GM12865 (cell line): Measurements from ENCODE around the gene UBA7.
A peak's percentile ranks its signal among the peaks of the same experiment; 100 is the strongest.

Experiments used
- DNase-seq: peaks from one replicate; pipeline ENCODE4 v3.0.0; 2010; ENCODE audit warnings: low read depth
- H3K4me3 ChIP-seq: 2 replicates; pipeline ENCODE4 v1.5.1; 2011; ENCODE audit warnings: mild to moderate bottlenecking, low read depth, low read length, control low read depth
- TF ChIP-seq, protein P1 (sequence below): IDR thresholded peaks from 2 replicates; pipeline ENCODE4 v1.5.1; 2011; ENCODE audit warnings: low read length, control low read depth, low read depth, inconsistent platforms; ENCODE audit not compliant: insufficient read depth; ENCODE audit errors: missing control alignments

UBA7 gene

DNA sequence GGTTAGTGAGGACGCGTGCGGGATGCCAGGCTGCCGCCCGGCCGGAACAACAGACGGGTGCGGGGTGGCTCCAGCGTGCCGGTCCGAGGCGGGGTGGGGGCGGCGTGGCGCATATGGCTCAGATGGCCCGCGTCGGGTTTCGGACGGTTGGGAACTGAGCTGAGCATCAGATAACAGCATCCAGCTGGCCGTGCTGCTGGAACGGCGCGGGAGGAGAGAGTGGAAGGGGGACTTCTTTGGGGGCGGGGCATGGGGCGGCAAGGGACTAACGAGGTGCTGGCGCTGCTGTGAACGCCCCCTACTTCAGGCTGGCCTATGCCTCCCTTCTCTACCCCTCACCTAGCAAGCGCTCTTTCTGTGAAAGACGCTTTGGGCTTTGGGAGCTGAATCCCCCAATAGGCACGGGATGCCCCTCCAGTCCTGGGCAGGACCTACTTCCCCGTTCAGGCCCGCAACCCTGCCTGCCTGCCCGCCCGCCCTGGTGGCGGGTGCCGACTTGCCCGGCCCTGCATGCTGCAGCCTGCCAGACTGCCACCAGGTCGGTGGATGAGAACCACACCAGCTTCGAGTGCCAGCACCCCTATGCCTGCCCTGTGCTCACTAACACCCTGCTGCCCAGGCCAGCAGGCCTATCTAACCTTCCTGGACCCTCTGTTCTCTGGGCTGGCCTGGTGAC is 10.2 kb downstream of the UBA7 start:
- H3K4me3 ChIP-seq, result peak overlapping the region; percentile 89
- DNase-seq, result peak; percentile 51
- TF ChIP-seq, protein P1, sequence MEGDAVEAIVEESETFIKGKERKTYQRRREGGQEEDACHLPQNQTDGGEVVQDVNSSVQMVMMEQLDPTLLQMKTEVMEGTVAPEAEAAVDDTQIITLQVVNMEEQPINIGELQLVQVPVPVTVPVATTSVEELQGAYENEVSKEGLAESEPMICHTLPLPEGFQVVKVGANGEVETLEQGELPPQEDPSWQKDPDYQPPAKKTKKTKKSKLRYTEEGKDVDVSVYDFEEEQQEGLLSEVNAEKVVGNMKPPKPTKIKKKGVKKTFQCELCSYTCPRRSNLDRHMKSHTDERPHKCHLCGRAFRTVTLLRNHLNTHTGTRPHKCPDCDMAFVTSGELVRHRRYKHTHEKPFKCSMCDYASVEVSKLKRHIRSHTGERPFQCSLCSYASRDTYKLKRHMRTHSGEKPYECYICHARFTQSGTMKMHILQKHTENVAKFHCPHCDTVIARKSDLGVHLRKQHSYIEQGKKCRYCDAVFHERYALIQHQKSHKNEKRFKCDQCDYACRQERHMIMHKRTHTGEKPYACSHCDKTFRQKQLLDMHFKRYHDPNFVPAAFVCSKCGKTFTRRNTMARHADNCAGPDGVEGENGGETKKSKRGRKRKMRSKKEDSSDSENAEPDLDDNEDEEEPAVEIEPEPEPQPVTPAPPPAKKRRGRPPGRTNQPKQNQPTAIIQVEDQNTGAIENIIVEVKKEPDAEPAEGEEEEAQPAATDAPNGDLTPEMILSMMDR, result no peak

DNA sequence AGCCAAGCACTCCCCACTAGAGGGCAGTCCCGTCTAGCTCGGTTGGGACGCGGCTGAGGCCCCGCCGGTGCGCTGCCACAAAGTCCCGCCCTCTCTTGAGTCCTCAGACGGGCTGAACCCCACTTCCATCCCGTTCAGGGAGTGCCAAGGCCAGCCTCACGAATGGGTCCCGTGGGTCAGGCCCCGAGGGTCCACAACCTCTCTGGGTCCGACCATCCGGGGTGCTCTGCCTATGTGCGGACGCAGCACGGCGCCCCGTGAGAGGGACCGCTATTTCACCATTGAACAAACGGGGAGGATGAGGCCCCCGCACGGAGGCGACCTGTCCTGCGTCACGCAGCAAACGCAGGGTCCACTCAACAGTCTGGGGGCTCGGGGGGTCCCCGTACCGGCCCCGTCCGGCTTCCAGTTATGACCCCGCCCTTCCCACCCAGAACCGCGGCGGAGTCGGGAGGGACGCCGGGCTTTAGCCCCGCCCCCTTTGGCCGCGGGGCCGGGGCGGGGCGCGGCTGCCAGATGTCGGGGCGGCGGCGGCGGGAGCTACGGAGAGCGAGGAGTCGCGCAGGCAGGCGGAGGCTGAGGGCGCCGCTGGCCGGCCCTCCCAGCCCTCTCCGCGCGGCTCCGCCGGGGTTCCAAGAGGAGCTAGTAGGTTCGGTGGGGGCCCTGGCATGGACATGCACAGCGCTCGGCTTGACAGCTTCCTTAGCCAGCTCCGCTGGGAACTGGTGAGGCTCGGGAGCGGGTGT is 10.9 kb downstream of the UBA7 start, which contains the start of gene INKA1:
INKA1 (plus strand) TSS at position 543 of the 746 bp plus-strand sequence; CDS start at position 675, 132 bp downstream.
- peak; percentile 92 for DNase-seq
- peak within 1 kb of the TSS; percentile 89 for H3K4me3 ChIP-seq
- TF ChIP-seq, protein P1, result peak; percentile 93

GRCh38 chr3:49801160-49801559 is 12.6 kb downstream of the UBA7 start:
- H3K4me3 ChIP-seq, result no peak overlapping the region
- TF ChIP-seq, protein P1, result no peak
- DNase-seq, result no peak

- TF ChIP-seq, protein P1, result no peak
- H3K4me3 ChIP-seq, result no peak within 1 kb of the TSS
- no peak for DNase-seq
Measured at GRCh38 chr3:49799761-49800160, 14.0 kb downstream of the UBA7 start, which contains the start of gene CDHR4. Gene CDHR4, minus strand, starts transcription at chr3:49799873. Its CDS starts 61 bp downstream, at chr3:49799812.

DNA sequence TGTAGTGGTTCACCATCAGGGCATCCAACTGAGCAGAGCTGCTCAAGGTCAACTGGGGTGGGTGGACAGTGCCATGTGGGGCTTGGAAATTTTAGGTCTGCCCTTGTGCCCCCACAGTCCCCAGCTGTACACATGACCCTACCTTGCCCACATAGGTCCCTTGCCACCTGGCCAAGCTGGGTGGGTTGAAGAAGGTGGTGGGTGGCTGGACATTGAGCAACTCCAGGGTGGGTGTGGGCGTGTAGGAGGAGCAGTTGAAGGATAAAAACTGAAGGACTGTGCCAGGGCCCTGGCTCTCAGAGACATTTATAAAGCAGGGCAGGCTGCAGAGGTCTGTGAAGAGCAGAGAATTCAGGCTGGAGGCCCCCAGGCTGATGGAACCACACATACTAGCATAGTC is 14.6 kb downstream of the UBA7 start:
- no peak for DNase-seq
- H3K4me3 ChIP-seq, result no peak overlapping the region
- TF ChIP-seq, protein P1, result no peak

DNA sequence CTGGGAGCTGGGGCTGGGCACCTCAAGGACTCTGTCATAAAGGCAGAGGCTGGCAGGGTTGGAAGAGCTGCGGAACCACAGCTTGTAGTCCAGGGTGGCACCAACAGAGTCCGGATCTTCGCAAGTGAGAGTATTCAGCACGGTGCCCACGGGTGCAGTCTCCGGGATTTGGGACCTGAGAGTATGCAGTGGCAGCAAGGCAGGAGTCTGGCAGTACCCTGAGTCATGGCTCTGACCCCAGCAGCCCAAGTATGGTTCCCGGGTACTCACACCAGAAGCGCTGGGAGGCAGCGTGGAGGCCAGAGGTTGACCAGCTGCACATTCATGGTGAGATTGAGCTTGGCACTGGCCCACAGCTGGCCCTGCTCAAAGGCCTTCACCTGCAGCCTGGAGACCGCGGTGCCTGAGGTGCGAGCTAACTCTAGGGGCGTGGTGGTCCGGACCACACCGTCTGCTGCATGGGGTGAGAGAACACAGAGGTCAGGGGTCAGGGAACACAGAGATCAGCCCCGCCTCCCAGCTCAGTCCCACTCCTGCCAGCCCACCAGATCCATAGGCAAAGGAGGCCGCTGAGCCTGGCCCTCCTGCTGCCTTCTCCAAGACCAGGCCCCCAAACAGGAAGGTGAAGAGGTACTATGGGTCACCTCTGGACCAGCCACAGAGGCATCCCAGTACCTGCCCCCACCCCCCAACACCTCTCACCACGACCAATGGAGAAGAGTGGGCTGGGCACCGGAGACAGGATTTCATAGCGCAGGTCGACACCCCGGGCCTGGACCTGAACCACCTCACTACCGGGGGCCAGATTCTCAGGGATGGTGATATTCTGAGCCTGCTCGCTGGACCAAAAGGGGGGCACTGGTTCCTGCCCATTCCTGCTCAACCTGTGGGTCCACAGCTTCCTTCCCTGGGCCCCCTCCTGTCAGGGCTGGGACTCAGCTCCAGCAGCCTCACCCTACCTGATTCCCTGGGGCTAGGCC is 18.5 kb downstream of the UBA7 start:
- no peak for DNase-seq
- no peak overlapping the region for H3K4me3 ChIP-seq
- TF ChIP-seq, protein P1, result no peak
